ENCODE measurements around the gene ASMTL.
"Not testable (repeated sequence)": the region's sequence is repeated elsewhere in the genome, so short reads cannot be mapped to it uniquely, and the experiment has no call there.

Gene ASMTL

GRCh38 chrX:1418901-1419544 is 33.7 kb downstream of the ASMTL start:
- no peak overlapping the region for H3K4me3 ChIP-seq (ENCODE audit: low read depth, low read length)
- no peaks in the 10 kb centered on the region for H3K4me1 ChIP-seq (ENCODE audit: control insufficient read depth, insufficient read depth, low read length)
- 0 out of 2 replicates have a peak, but pooled peaks cover 15% of the 10 kb centered on the region for H3K9me3 ChIP-seq (ENCODE audit: control insufficient read depth, insufficient read depth, low read length)
- H3K36me3 ChIP-seq (ENCODE audit: control insufficient read depth, insufficient read depth, low read length): peaks cover 66% of the 10 kb centered on the region
- H3K27me3 ChIP-seq (ENCODE audit: control insufficient read depth, insufficient read depth, low read length): no peaks in the 10 kb centered on the region
- H3K27ac ChIP-seq (ENCODE audit: low read depth, low read length): no peak overlapping the region
- no peak overlapping the region for H3K9ac ChIP-seq (ENCODE audit: low read depth, low read length)

GRCh38 chrX:1417921-1418771 is 34.6 kb downstream of the ASMTL start:
- Histone ChIP-seq H3K4me3 (ENCODE audit: low read depth, low read length) (no peak overlapping the region), H3K4me1 (ENCODE audit: control insufficient read depth, insufficient read depth, low read length) (no peaks in the 10 kb centered on the region), H3K9ac (ENCODE audit: low read depth, low read length) (no peak overlapping the region), H3K27ac (ENCODE audit: low read depth, low read length) (no peak overlapping the region), H3K27me3 (ENCODE audit: control insufficient read depth, insufficient read depth, low read length) (no peaks in the 10 kb centered on the region), H3K9me3 (ENCODE audit: control insufficient read depth, insufficient read depth, low read length) (0 out of 2 replicates have a peak, but pooled peaks cover 13% of the 10 kb centered on the region), H3K36me3 (ENCODE audit: control insufficient read depth, insufficient read depth, low read length) (peaks cover 67% of the 10 kb centered on the region)

- Histone ChIP-seq H3K9ac (ENCODE audit: low read depth, low read length) (no peak overlapping the region), H3K4me3 (ENCODE audit: low read depth, low read length) (no peak overlapping the region), H3K36me3 (ENCODE audit: control insufficient read depth, insufficient read depth, low read length) (peaks cover 67% of the 10 kb centered on the region), H3K4me1 (ENCODE audit: control insufficient read depth, insufficient read depth, low read length) (no peaks in the 10 kb centered on the region), H3K27me3 (ENCODE audit: control insufficient read depth, insufficient read depth, low read length) (no peaks in the 10 kb centered on the region), H3K9me3 (ENCODE audit: control insufficient read depth, insufficient read depth, low read length) (0 out of 2 replicates have a peak, but pooled peaks cover 6% of the 10 kb centered on the region), H3K27ac (ENCODE audit: low read depth, low read length) (no peak overlapping the region)
These were observed 35.5 kb downstream of the ASMTL start for GRCh38 chrX:1416965-1417760.

GRCh38 chrX:1416327-1416784 is 36.4 kb downstream of the ASMTL start:
- H3K36me3 ChIP-seq (ENCODE audit: control insufficient read depth, insufficient read depth, low read length): peaks cover 65% of the 10 kb centered on the region
- H3K27ac ChIP-seq (ENCODE audit: low read depth, low read length): no peak overlapping the region
- H3K9me3 ChIP-seq (ENCODE audit: control insufficient read depth, insufficient read depth, low read length): no peaks in the 10 kb centered on the region
- H3K4me1 ChIP-seq (ENCODE audit: control insufficient read depth, insufficient read depth, low read length): no peaks in the 10 kb centered on the region
- no peak overlapping the region for H3K4me3 ChIP-seq (ENCODE audit: low read depth, low read length)
- H3K27me3 ChIP-seq (ENCODE audit: control insufficient read depth, insufficient read depth, low read length): no peaks in the 10 kb centered on the region
- H3K9ac ChIP-seq (ENCODE audit: low read depth, low read length): no peak overlapping the region

- no peaks in the 10 kb centered on the region for H3K4me1 ChIP-seq (ENCODE audit: control insufficient read depth, insufficient read depth, low read length)
- peaks cover 56% of the 10 kb centered on the region for H3K36me3 ChIP-seq (ENCODE audit: control insufficient read depth, insufficient read depth, low read length)
- H3K4me3 ChIP-seq (ENCODE audit: low read depth, low read length): no peak overlapping the region
- H3K9me3 ChIP-seq (ENCODE audit: control insufficient read depth, insufficient read depth, low read length): no peaks in the 10 kb centered on the region
- H3K9ac ChIP-seq (ENCODE audit: low read depth, low read length): no peak overlapping the region
- no peak overlapping the region for H3K27ac ChIP-seq (ENCODE audit: low read depth, low read length)
- no peaks in the 10 kb centered on the region for H3K27me3 ChIP-seq (ENCODE audit: control insufficient read depth, insufficient read depth, low read length)
These were observed 40.1 kb downstream of the ASMTL start for GRCh38 chrX:1412551-1413161.

GRCh38 chrX:1411326-1411725 is 41.4 kb downstream of the ASMTL start:
- no peak overlapping the region for H3K4me3 ChIP-seq (ENCODE audit: low read depth, low read length)
- no peak overlapping the region for H3K9ac ChIP-seq (ENCODE audit: low read depth, low read length)
- H3K27me3 ChIP-seq (ENCODE audit: control insufficient read depth, insufficient read depth, low read length): no peaks in the 10 kb centered on the region
- H3K9me3 ChIP-seq (ENCODE audit: control insufficient read depth, insufficient read depth, low read length): no peaks in the 10 kb centered on the region
- peaks cover 56% of the 10 kb centered on the region for H3K36me3 ChIP-seq (ENCODE audit: control insufficient read depth, insufficient read depth, low read length)
- no peaks in the 10 kb centered on the region for H3K4me1 ChIP-seq (ENCODE audit: control insufficient read depth, insufficient read depth, low read length)
- no peak overlapping the region for H3K27ac ChIP-seq (ENCODE audit: low read depth, low read length)

GRCh38 chrX:1407035-1407434 is 45.7 kb downstream of the ASMTL start:
- Histone ChIP-seq H3K27ac (ENCODE audit: low read depth, low read length) (no peak overlapping the region), H3K27me3 (ENCODE audit: control insufficient read depth, insufficient read depth, low read length) (no peaks in the 10 kb centered on the region), H3K4me3 (ENCODE audit: low read depth, low read length) (no peak overlapping the region), H3K4me1 (ENCODE audit: control insufficient read depth, insufficient read depth, low read length) (no peaks in the 10 kb centered on the region), H3K9me3 (ENCODE audit: control insufficient read depth, insufficient read depth, low read length) (no peaks in the 10 kb centered on the region), H3K9ac (ENCODE audit: low read depth, low read length) (no peak overlapping the region), H3K36me3 (ENCODE audit: control insufficient read depth, insufficient read depth, low read length) (peaks cover 62% of the 10 kb centered on the region)

GRCh38 chrX:1405769-1406168 is 46.9 kb downstream of the ASMTL start:
- not testable (repeated sequence) for H3K9me3 ChIP-seq (ENCODE audit: control insufficient read depth, insufficient read depth, low read length); H3K27me3 ChIP-seq (ENCODE audit: control insufficient read depth, insufficient read depth, low read length); H3K27ac ChIP-seq (ENCODE audit: low read depth, low read length); H3K9ac ChIP-seq (ENCODE audit: low read depth, low read length); H3K4me3 ChIP-seq (ENCODE audit: low read depth, low read length); H3K4me1 ChIP-seq (ENCODE audit: control insufficient read depth, insufficient read depth, low read length)
- peaks cover 62% of the 10 kb centered on the region for H3K36me3 ChIP-seq (ENCODE audit: control insufficient read depth, insufficient read depth, low read length)

GRCh38 chrX:1403867-1404266 is 48.8 kb downstream of the ASMTL start:
- peaks cover 71% of the 10 kb centered on the region for H3K36me3 ChIP-seq (ENCODE audit: control insufficient read depth, insufficient read depth, low read length)
- H3K4me1 ChIP-seq (ENCODE audit: control insufficient read depth, insufficient read depth, low read length); H3K9ac ChIP-seq (ENCODE audit: low read depth, low read length); H3K27ac ChIP-seq (ENCODE audit: low read depth, low read length); H3K4me3 ChIP-seq (ENCODE audit: low read depth, low read length); H3K27me3 ChIP-seq (ENCODE audit: control insufficient read depth, insufficient read depth, low read length); H3K9me3 ChIP-seq (ENCODE audit: control insufficient read depth, insufficient read depth, low read length): not testable (repeated sequence)

- H3K9ac ChIP-seq (ENCODE audit: low read depth, low read length): no peak overlapping the region
- no peak overlapping the region for H3K27ac ChIP-seq (ENCODE audit: low read depth, low read length)
- H3K4me3 ChIP-seq (ENCODE audit: low read depth, low read length): no peak overlapping the region
- no peaks in the 10 kb centered on the region for H3K27me3 ChIP-seq (ENCODE audit: control insufficient read depth, insufficient read depth, low read length)
- H3K9me3 ChIP-seq (ENCODE audit: control insufficient read depth, insufficient read depth, low read length): no peaks in the 10 kb centered on the region
- H3K4me1 ChIP-seq (ENCODE audit: control insufficient read depth, insufficient read depth, low read length): no peaks in the 10 kb centered on the region
- peaks cover 77% of the 10 kb centered on the region for H3K36me3 ChIP-seq (ENCODE audit: control insufficient read depth, insufficient read depth, low read length)
These were observed 49.5 kb downstream of the ASMTL start for GRCh38 chrX:1403228-1403627.
